Left ventricle myocardium inferior (tissue), 1 donor: ENCODE results near the gene RBM8A. TPM values are rescaled to one million over a fixed set of nuclear protein-coding genes. Genes with fewer than 3 reads are reported as not detected.

Experiments
- DNase-seq: peaks from one replicate; pipeline ENCODE4 v3.0.0-alpha.2; 2020
- H3K27ac ChIP-seq: fragments of 200-600 bp; replicated peaks from 2 replicates; pipeline ENCODE4 v1.8.0; 2021
- H3K27me3 ChIP-seq: fragments of 200-600 bp; 2 replicates; pipeline ENCODE4 v1.8.0; 2021; ENCODE audit warnings: low read depth
- H3K36me3 ChIP-seq: fragments of 200-600 bp; 2 replicates; pipeline ENCODE4 v1.8.0; 2021
- H3K4me1 ChIP-seq: fragments of 200-600 bp; 2 replicates; pipeline ENCODE4 v1.8.0; 2021
- H3K4me3 ChIP-seq: fragments of 200-600 bp; 2 replicates; pipeline ENCODE4 v1.8.0; 2021; ENCODE audit warnings: mild to moderate bottlenecking, moderate library complexity
- H3K9me3 ChIP-seq: fragments of 200-600 bp; replicated peaks from 2 replicates; pipeline ENCODE4 v1.8.0; 2021
- CTCF ChIP-seq: fragments of 200-600 bp; IDR thresholded peaks from 2 replicates; pipeline ENCODE4 v1.8.0; 2021; ENCODE audit warnings: antibody characterized with exemption, mild to moderate bottlenecking, borderline replicate concordance
- intact Hi-C: fragments of 100-400 bp; cut with micrococcal nuclease; formaldehyde crosslinking; loops from one replicate; pipeline ENCODE4 v1.11.0; 2022
- total RNA-seq: library from RNA; stranded (reverse); fragmentation: NEBNext Ultra II Directional; extraction: Animal tissue kit (Norgen Biotek cat#: 25700); gene quantifications from one replicate; pipeline ENCODE4 v1.2.1, GENCODE V29; 2021
- donor health status: DM: no; HTN: yes; CAD: no; lungs with severe emphysema.

RBM8A gene
- total RNA-seq, 1 donor from 2014 or later: 64.4 TPM

- Histone ChIP-seq H3K27me3 (no peaks in the 10 kb centered on the region), H3K27ac (peak overlapping the region; percentile 95), H3K36me3 (no peaks in the 10 kb centered on the region), H3K4me3 (no peak overlapping the region), H3K9me3 (no peaks in the 10 kb centered on the region), H3K4me1 (peaks cover 95% of the 10 kb centered on the region)
- intact Hi-C loops: no loop called here
- no peak for TF ChIP-seq CTCF
- DNase-seq: no peak
Observed at GRCh38 chr1:145959333-145959732, 32.0 kb upstream of the RBM8A start.

GRCh38 chr1:145958734-145959133 is 31.4 kb upstream of the RBM8A start:
- no peak for DNase-seq
- no peak overlapping the region for H3K4me3 ChIP-seq
- no peaks in the 10 kb centered on the region for H3K27me3 ChIP-seq
- H3K36me3 ChIP-seq: no peaks in the 10 kb centered on the region
- H3K9me3 ChIP-seq: no peaks in the 10 kb centered on the region
- no peak for TF ChIP-seq CTCF
- H3K27ac ChIP-seq: peak overlapping the region; percentile 98
- peaks cover 95% of the 10 kb centered on the region for H3K4me1 ChIP-seq
- intact Hi-C loops: no loop called here

GRCh38 chr1:145957443-145958319 is 30.4 kb upstream of the RBM8A start, which contains the start of gene LIX1L:
LIX1L (minus strand) TSS chr1:145958017; CDS start chr1:145957927, 90 bp downstream.
- H3K36me3 ChIP-seq: no peaks in the 10 kb centered on the region
- TF ChIP-seq CTCF: no peak
- H3K27me3 ChIP-seq: no peaks in the 10 kb centered on the region
- H3K4me1 ChIP-seq: peaks cover 88% of the 10 kb centered on the region
- DNase-seq: peak; percentile 97
- H3K27ac ChIP-seq: peak within 1 kb of the TSS; percentile 98
- H3K9me3 ChIP-seq: no peaks in the 10 kb centered on the region
- intact Hi-C loops: no loop called here
- H3K4me3 ChIP-seq: peak within 1 kb of the TSS; percentile 80

- Histone ChIP-seq H3K4me1 (peaks cover 84% of the 10 kb centered on the region), H3K27ac (peak overlapping the region; percentile 98), H3K36me3 (peaks cover 3% of the 10 kb centered on the region), H3K9me3 (no peaks in the 10 kb centered on the region), H3K27me3 (no peaks in the 10 kb centered on the region), H3K4me3 (peak overlapping the region; percentile 80)
- no peak for TF ChIP-seq CTCF
- intact Hi-C loops: no loop called here
- DNase-seq: peak; percentile 31
Observed at GRCh38 chr1:145956781-145957442, 29.6 kb upstream of the RBM8A start.

- peaks cover 8% of the 10 kb centered on the region for H3K36me3 ChIP-seq
- H3K27ac ChIP-seq: peak overlapping the region; percentile 98
- no peak for TF ChIP-seq CTCF
- H3K27me3 ChIP-seq: no peaks in the 10 kb centered on the region
- DNase-seq: no peak
- H3K9me3 ChIP-seq: no peaks in the 10 kb centered on the region
- H3K4me1 ChIP-seq: peaks cover 84% of the 10 kb centered on the region
- intact Hi-C loops: no loop called here
- peak overlapping the region; percentile 80 for H3K4me3 ChIP-seq
Observed at GRCh38 chr1:145956361-145956760, 29.1 kb upstream of the RBM8A start.
